GM13977 (cell line): Measurements from ENCODE around the gene TSN.

Experiments used
- DNase-seq: peaks from one replicate; pipeline ENCODE4 v3.0.0; 2012; ENCODE audit warnings: low spot score
- CTCF ChIP-seq: IDR thresholded peaks from 2 replicates; pipeline ENCODE4 v1.5.1; 2012; ENCODE audit warnings: mild to moderate bottlenecking, control low read depth; ENCODE audit not compliant: insufficient read depth; ENCODE audit errors: extremely low read depth, missing control alignments
- in situ Hi-C: fragments of 300-500 bp; cut with MboI; formaldehyde crosslinking; loops from one replicate; pipeline ENCODE4 v1.12.0; 2022; ENCODE audit warnings: low sequenced_read_pairs, low pct_unique_long_range_greater_than_20kb, mixed read lengths, inconsistent platforms; ENCODE audit not compliant: unreplicated experiment

TSN gene

GRCh38 chr2:121768143-121768755 lies 12.8 kb downstream of the TSN start:
- no peak for TF ChIP-seq CTCF
- in situ Hi-C loops, result no loop called here
- DNase-seq, result no peak

- in situ Hi-C loops, result no loop called here
- no peak for TF ChIP-seq CTCF
- DNase-seq, result no peak
Observed at GRCh38 chr2:121771976-121772742, 16.7 kb downstream of the TSN start.

GRCh38 chr2:121774235-121774634 lies 18.8 kb downstream of the TSN start:
- no peak for TF ChIP-seq CTCF
- DNase-seq, result no peak
- in situ Hi-C loops, result no loop called here

- no peak for DNase-seq
- TF ChIP-seq CTCF, result no peak
- in situ Hi-C loops, result no loop called here
Observed at GRCh38 chr2:121776361-121776760, 20.9 kb downstream of the TSN start.

GRCh38 chr2:121776885-121777698 lies 21.6 kb downstream of the TSN start:
- no peak for TF ChIP-seq CTCF
- no peak for DNase-seq
- in situ Hi-C loops, result no loop called here

- no peak for DNase-seq
- TF ChIP-seq CTCF, result no peak
- in situ Hi-C loops, result no loop called here
Observed at GRCh38 chr2:121777699-121778058, 22.2 kb downstream of the TSN start.
